OCI-LY7 (cell line): ENCODE results near the gene NUDT6. TPM values are rescaled to one million over a fixed set of nuclear protein-coding genes. Genes with fewer than 3 reads are reported as not detected.

Experiments used
- BruUV-seq: library from RNA; stranded (reverse); fragments of 400-500 nt; replicated peaks from 2 replicates; lab custom pipeline; 2021; lab: Mats Ljungman, UMichigan
- CTCF ChIA-PET: fragments of 300-600 bp; sonication (Branson Sonifier 250); formaldehyde crosslinking; loops from one replicate; lab custom pipeline; 2022; ENCODE audit warnings: antibody characterized with exemption; ENCODE audit not compliant: unreplicated experiment; lab: Charles Lee
- POLR2A ChIA-PET: fragments of 300-600 bp; sonication (Branson Sonifier 250); formaldehyde crosslinking; loops from one replicate; lab custom pipeline; 2022; ENCODE audit warnings: antibody characterized with exemption; lab: Charles Lee
- DNase-seq: peaks from one replicate; pipeline ENCODE4 v3.0.0-alpha.2; 2015; ENCODE audit warnings: low spot score
- H2AFZ ChIP-seq: fragments of 200-600 bp; sonication (generic), shearing (Covaris generic); 2 replicates; pipeline ENCODE4 v1.6.1; 2014; ENCODE audit warnings: mild to moderate bottlenecking, antibody characterized with exemption, low read length, moderate library complexity
- H3K27ac ChIP-seq: fragments of 200-600 bp; sonication (generic); 2 replicates; pipeline ENCODE4 v1.5.1; 2014; ENCODE audit warnings: mixed run types, low read depth, mild to moderate bottlenecking, moderate library complexity, low read length, inconsistent platforms; ENCODE audit not compliant: poor library complexity, severe bottlenecking
- H3K36me3 ChIP-seq: fragments of 200-600 bp; sonication (generic); 2 replicates; pipeline ENCODE4 v1.6.1; 2014; ENCODE audit warnings: mild to moderate bottlenecking, antibody characterized with exemption, low read length, moderate library complexity, mixed read lengths; ENCODE audit not compliant: insufficient read depth
- H3K4me1 ChIP-seq: fragments of 200-600 bp; sonication (generic); 2 replicates; pipeline ENCODE4 v1.5.1; 2014; ENCODE audit warnings: mild to moderate bottlenecking, low read length; ENCODE audit not compliant: insufficient read depth, poor library complexity, severe bottlenecking
- H3K4me2 ChIP-seq: fragments of 200-600 bp; sonication (generic); 2 replicates; pipeline ENCODE4 v1.6.1; 2014; ENCODE audit warnings: mild to moderate bottlenecking, low read length
- H3K4me3 ChIP-seq: fragments of 200-600 bp; sonication (generic); 2 replicates; pipeline ENCODE4 v1.5.1; 2014; ENCODE audit warnings: mild to moderate bottlenecking, low read depth, low read length; ENCODE audit not compliant: poor library complexity, severe bottlenecking
- H3K79me2 ChIP-seq: fragments of 200-600 bp; sonication (generic); 2 replicates; pipeline ENCODE4 v1.6.1; 2016; ENCODE audit warnings: low read depth, mild to moderate bottlenecking, low read length, moderate library complexity, mixed read lengths; ENCODE audit not compliant: insufficient read depth
- H3K9me2 ChIP-seq: fragments of 200-600 bp; sonication (generic); 2 replicates; pipeline ENCODE4 v1.6.1; 2016; ENCODE audit warnings: mild to moderate bottlenecking, low read length, mixed read lengths; ENCODE audit not compliant: insufficient read depth
- H3K9me3 ChIP-seq: fragments of 200-600 bp; sonication (generic); 2 replicates; pipeline ENCODE4 v1.6.1; 2014; ENCODE audit warnings: mild to moderate bottlenecking, mixed run types, low read length, mixed read lengths
- H4K20me1 ChIP-seq: fragments of 200-600 bp; sonication (generic); 2 replicates; pipeline ENCODE4 v1.6.1; 2014; ENCODE audit warnings: mild to moderate bottlenecking, antibody characterized with exemption, low read length, moderate library complexity, mixed read lengths; ENCODE audit not compliant: insufficient read depth
- EZH2phosphoT487 ChIP-seq: fragments of 200-600 bp; sonication (generic); IDR thresholded peaks from 2 replicates; pipeline ENCODE4 v1.6.1; 2018; ENCODE audit warnings: low read depth, borderline replicate concordance, mild to moderate bottlenecking, mixed run types, antibody characterized with exemption, low read length, moderate library complexity, mixed read lengths
- intact Hi-C: fragments of 100-400 bp; cut with micrococcal nuclease; formaldehyde crosslinking; loops from one replicate; pipeline ENCODE4 v1.10.0; 2022; ENCODE audit not compliant: unreplicated experiment
- total RNA-seq, 2 experiments: library from RNA; depleted of rRNA in 1 of 2; stranded (reverse); fragments of >200 nt in 1 of 2; shearing (Covaris generic) in 1 of 2; gene quantifications; 2 replicates each; pipeline ENCODE4 v1.2.3, GENCODE V29; 2014 to 2022
- TF ChIP-seq, protein P1 (sequence below): fragments of 200-600 bp; sonication (generic); conservative IDR thresholded peaks from 2 replicates; pipeline ENCODE4 v1.5.1; 2014; ENCODE audit warnings: mild to moderate bottlenecking, antibody characterized with exemption, low read length, moderate library complexity, mixed read lengths

The NUDT6 gene
- total RNA-seq, 2 experiments from 2014 or later: 15.9 to 18.3 TPM

DNA sequence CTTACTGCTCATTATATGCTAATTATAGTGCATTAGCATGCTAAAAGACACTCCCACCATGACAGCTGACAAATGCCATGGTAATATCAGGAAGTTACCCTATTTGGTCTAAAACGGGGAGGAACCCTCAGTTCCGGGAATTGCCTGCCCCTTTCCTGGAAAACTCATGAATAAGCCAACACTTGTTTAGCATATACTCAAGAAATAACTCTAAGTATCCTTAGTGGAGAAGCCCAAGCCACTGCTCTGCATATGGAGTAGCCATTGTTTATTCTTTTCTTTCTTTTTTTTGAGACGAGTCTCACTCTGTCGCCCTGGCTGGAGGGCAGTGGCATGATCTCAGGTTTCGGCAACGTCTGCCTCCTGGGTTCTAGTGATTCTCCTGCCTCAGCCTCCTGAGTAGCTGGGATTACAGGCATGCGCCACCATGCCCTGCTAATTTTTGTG, 15.5 kb downstream of the NUDT6 start:
- DNase-seq: no peak
- CTCF ChIA-PET: no interaction called here
- Histone ChIP-seq H4K20me1 (no peaks in the 10 kb centered on the region), H3K27ac (no peak overlapping the region), H3K4me3 (no peak overlapping the region), H3K4me2 (no peak overlapping the region), H3K79me2 (no peaks in the 10 kb centered on the region), H2AFZ (no peak overlapping the region), H3K9me3 (no peaks in the 10 kb centered on the region), H3K4me1 (no peaks in the 10 kb centered on the region), H3K36me3 (peaks cover 31% of the 10 kb centered on the region), H3K9me2 (no peaks in the 10 kb centered on the region)
- POLR2A ChIA-PET: interaction anchor here (1.1 kb wide), 1 partner anchor 21 kb away, joined by 4 read pairs; no protein-coding TSS in a partner anchor
- TF ChIP-seq, protein P1, sequence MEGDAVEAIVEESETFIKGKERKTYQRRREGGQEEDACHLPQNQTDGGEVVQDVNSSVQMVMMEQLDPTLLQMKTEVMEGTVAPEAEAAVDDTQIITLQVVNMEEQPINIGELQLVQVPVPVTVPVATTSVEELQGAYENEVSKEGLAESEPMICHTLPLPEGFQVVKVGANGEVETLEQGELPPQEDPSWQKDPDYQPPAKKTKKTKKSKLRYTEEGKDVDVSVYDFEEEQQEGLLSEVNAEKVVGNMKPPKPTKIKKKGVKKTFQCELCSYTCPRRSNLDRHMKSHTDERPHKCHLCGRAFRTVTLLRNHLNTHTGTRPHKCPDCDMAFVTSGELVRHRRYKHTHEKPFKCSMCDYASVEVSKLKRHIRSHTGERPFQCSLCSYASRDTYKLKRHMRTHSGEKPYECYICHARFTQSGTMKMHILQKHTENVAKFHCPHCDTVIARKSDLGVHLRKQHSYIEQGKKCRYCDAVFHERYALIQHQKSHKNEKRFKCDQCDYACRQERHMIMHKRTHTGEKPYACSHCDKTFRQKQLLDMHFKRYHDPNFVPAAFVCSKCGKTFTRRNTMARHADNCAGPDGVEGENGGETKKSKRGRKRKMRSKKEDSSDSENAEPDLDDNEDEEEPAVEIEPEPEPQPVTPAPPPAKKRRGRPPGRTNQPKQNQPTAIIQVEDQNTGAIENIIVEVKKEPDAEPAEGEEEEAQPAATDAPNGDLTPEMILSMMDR: no peak
- no peak for TF ChIP-seq EZH2phosphoT487
- no TSS peak for BruUV-seq
- intact Hi-C loops: no loop called here

DNA sequence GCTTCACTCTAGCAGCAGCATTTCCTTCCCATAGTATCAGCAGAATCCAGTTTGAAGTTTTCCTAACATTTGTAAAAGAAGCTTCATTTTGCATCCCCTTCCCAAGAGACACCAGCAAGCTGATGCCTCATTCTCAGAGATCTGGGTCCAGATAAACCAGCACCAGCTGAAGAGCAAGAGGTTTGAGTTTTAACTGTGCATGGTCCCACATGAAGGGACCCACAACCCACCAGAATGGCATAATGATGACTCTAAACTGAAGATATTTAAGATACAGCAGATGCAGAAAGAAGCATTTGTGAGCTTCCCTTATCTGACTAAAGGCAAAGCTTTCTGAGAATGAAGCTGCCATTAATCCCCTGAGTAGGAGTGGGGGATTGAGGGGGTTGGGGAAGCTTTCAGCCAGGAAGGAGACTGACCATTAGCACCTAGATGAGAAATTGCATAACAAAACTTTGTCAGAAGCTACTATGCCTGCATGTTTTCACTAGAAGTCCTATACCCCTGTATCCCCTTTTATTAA, 18.6 kb downstream of the NUDT6 start:
- no peak for TF ChIP-seq EZH2phosphoT487
- TF ChIP-seq, protein P1: no peak
- no TSS peak for BruUV-seq
- peaks cover 16% of the 10 kb centered on the region; the same call in 1 of the 2 replicates for H3K36me3 ChIP-seq

More for the DNA sequence above, 18.6 kb downstream of the NUDT6 start:
- Histone ChIP-seq H3K4me2 (no peak overlapping the region), H2AFZ (no peak overlapping the region), H3K79me2 (no peaks in the 10 kb centered on the region), H3K4me3 (no peak overlapping the region), H4K20me1 (no peaks in the 10 kb centered on the region), H3K27ac (no peak overlapping the region), H3K9me3 (no peaks in the 10 kb centered on the region), H3K4me1 (no peaks in the 10 kb centered on the region), H3K9me2 (no peaks in the 10 kb centered on the region)
- ChIA-PET CTCF (interaction anchor here (1.0 kb wide), 1 partner anchor 10 kb away, joined by 3 read pairs; no protein-coding TSS in a partner anchor), POLR2A (interaction anchor here (0.7 to 0.9 kb wide), 3 partner anchors 10 to 103 kb away, joined by 3 to 4 read pairs (median 3); no protein-coding TSS in a partner anchor)
- intact Hi-C loops: no loop called here
- no peak for DNase-seq
